OCI-LY1 (cell line): ENCODE measurements around the gene KLHL15.

Source experiments
- H2AFZ ChIP-seq: fragments of 200-600 bp; sonication (generic), shearing (Covaris generic); 2 replicates; pipeline ENCODE4 v1.6.0; 2014; ENCODE audit warnings: antibody characterized with exemption, mild to moderate bottlenecking, low read length
- H3F3A ChIP-seq: fragments of 200-600 bp; sonication (generic), shearing (Covaris generic); 2 replicates; pipeline ENCODE4 v1.6.0; 2014; ENCODE audit warnings: mild to moderate bottlenecking, antibody characterized with exemption, low read length, moderate library complexity; ENCODE audit not compliant: insufficient read depth
- H3K27ac ChIP-seq: fragments of 200-600 bp; sonication (generic); 2 replicates; pipeline ENCODE4 v1.5.1; 2014; ENCODE audit warnings: low read length, mixed run types, mild to moderate bottlenecking, low read depth; ENCODE audit not compliant: poor library complexity, severe bottlenecking
- H3K27me3 ChIP-seq: fragments of 200-600 bp; sonication (generic); 2 replicates; pipeline ENCODE4 v1.6.0; 2014; ENCODE audit warnings: antibody characterized with exemption, mild to moderate bottlenecking, low read length, moderate library complexity; ENCODE audit not compliant: insufficient read depth
- H3K36me3 ChIP-seq: fragments of 200-600 bp; sonication (generic); 2 replicates; pipeline ENCODE4 v1.6.1; 2014; ENCODE audit warnings: mild to moderate bottlenecking, antibody characterized with exemption, low read length, moderate library complexity, mixed read lengths; ENCODE audit not compliant: insufficient read depth
- H3K4me1 ChIP-seq: fragments of 200-600 bp; sonication (generic); 2 replicates; pipeline ENCODE4 v1.5.1; 2014; ENCODE audit warnings: mild to moderate bottlenecking, low read length, moderate library complexity; ENCODE audit not compliant: insufficient read depth, severe bottlenecking
- H3K4me2 ChIP-seq: fragments of 200-600 bp; sonication (generic), shearing (Covaris generic); 2 replicates; pipeline ENCODE4 v1.6.1; 2014; ENCODE audit warnings: low read length
- H3K4me3 ChIP-seq: fragments of 200-600 bp; sonication (generic); 2 replicates; pipeline ENCODE4 v1.5.1; 2014; ENCODE audit warnings: low read length, low read depth, mild to moderate bottlenecking, mixed read lengths; ENCODE audit not compliant: poor library complexity, severe bottlenecking
- H3K79me2 ChIP-seq: fragments of 200-600 bp; shearing (Covaris generic); 2 replicates; pipeline ENCODE4 v1.6.1; 2016; ENCODE audit warnings: mixed run types, low read length, mixed read lengths; ENCODE audit not compliant: insufficient read depth
- H3K9ac ChIP-seq: fragments of 200-600 bp; sonication (generic), shearing (Covaris generic); 2 replicates; pipeline ENCODE4 v1.6.1; 2014; ENCODE audit warnings: mild to moderate bottlenecking, low read length, mixed read lengths
- H3K9me2 ChIP-seq: fragments of 200-600 bp; sonication (generic), shearing (Covaris generic); 2 replicates; pipeline ENCODE4 v1.6.1; 2014; ENCODE audit warnings: low read depth, mild to moderate bottlenecking, low read length, mixed read lengths
- H3K9me3 ChIP-seq: fragments of 200-600 bp; shearing (Covaris generic); 2 replicates; pipeline ENCODE4 v1.6.1; 2014; ENCODE audit warnings: low read length, mixed read lengths
- H4K20me1 ChIP-seq: fragments of 200-600 bp; sonication (generic), shearing (Covaris generic); 2 replicates; pipeline ENCODE4 v1.6.0; 2016; ENCODE audit warnings: mild to moderate bottlenecking, low read length; ENCODE audit not compliant: insufficient read depth
- CTCF ChIP-seq: fragments of 200-600 bp; sonication (generic), shearing (Covaris generic); IDR thresholded peaks from 2 replicates; pipeline ENCODE4 v1.5.1; 2017; ENCODE audit warnings: mild to moderate bottlenecking, antibody characterized with exemption, low read length, moderate library complexity, mixed read lengths
- EZH2 ChIP-seq: fragments of 200-600 bp; sonication (generic), shearing (Covaris generic); IDR thresholded peaks from 2 replicates; pipeline ENCODE4 v1.8.0; 2017; ENCODE audit warnings: borderline replicate concordance, mixed run types, mild to moderate bottlenecking, antibody characterized with exemption, low read length, moderate library complexity, mixed read lengths

The KLHL15 gene

GRCh38 chrX:23982891-23983290 lies 44.1 kb downstream of the KLHL15 start:
- H3K79me2 ChIP-seq = no peaks in the 10 kb centered on the region
- H2AFZ ChIP-seq = no peak overlapping the region
- H3K4me2 ChIP-seq = no peak overlapping the region
- H3K27me3 ChIP-seq = no peaks in the 10 kb centered on the region
- H3K4me3 ChIP-seq = no peak overlapping the region
- no peaks in the 10 kb centered on the region for H3K9me3 ChIP-seq
- H3K9ac ChIP-seq = no peak overlapping the region
- no peaks in the 10 kb centered on the region for H3F3A ChIP-seq
- H3K4me1 ChIP-seq = no peaks in the 10 kb centered on the region
- no peaks in the 10 kb centered on the region for H3K9me2 ChIP-seq
- no peaks in the 10 kb centered on the region for H4K20me1 ChIP-seq
- TF ChIP-seq EZH2 (no peak), CTCF (no peak)
- H3K36me3 ChIP-seq = peaks cover 18% of the 10 kb centered on the region
- H3K27ac ChIP-seq = no peak overlapping the region

- no peak overlapping the region for H2AFZ ChIP-seq
- H3K4me3 ChIP-seq = no peak overlapping the region
- no peaks in the 10 kb centered on the region for H3K4me1 ChIP-seq
- no peaks in the 10 kb centered on the region for H4K20me1 ChIP-seq
- H3K79me2 ChIP-seq = no peaks in the 10 kb centered on the region
- no peaks in the 10 kb centered on the region for H3F3A ChIP-seq
- H3K36me3 ChIP-seq = peaks cover 8% of the 10 kb centered on the region; the same call in 1 of the 2 replicates
- H3K9ac ChIP-seq = no peak overlapping the region
- H3K9me3 ChIP-seq = no peaks in the 10 kb centered on the region
- no peaks in the 10 kb centered on the region for H3K9me2 ChIP-seq
- H3K4me2 ChIP-seq = no peak overlapping the region
- H3K27me3 ChIP-seq = no peaks in the 10 kb centered on the region
- H3K27ac ChIP-seq = no peak overlapping the region
- TF ChIP-seq EZH2 = no peak
- no peak for TF ChIP-seq CTCF
Measured at GRCh38 chrX:23981711-23982110, 45.3 kb downstream of the KLHL15 start.

- Histone ChIP-seq H3K36me3 (peaks cover 3% of the 10 kb centered on the region; the same call in 1 of the 2 replicates), H3K79me2 (no peaks in the 10 kb centered on the region), H3K27me3 (no peaks in the 10 kb centered on the region), H3K9me3 (no peaks in the 10 kb centered on the region), H3K9ac (no peak overlapping the region), H4K20me1 (no peaks in the 10 kb centered on the region), H3K4me2 (no peak overlapping the region), H3K4me3 (no peak overlapping the region), H3K9me2 (no peaks in the 10 kb centered on the region), H3K4me1 (no peaks in the 10 kb centered on the region), H3K27ac (no peak overlapping the region), H3F3A (no peaks in the 10 kb centered on the region), H2AFZ (no peak overlapping the region)
- TF ChIP-seq CTCF = no peak
- TF ChIP-seq EZH2 = no peak
Measured at GRCh38 chrX:23981222-23981621, 45.8 kb downstream of the KLHL15 start.
